Ovary (tissue), 3 donors: ENCODE data around the gene EEF1E1.

Source experiments
- EP300 ChIP-seq: sonication (generic); formaldehyde crosslinking; IDR thresholded peaks from one replicate; pipeline ENCODE4 v1.6.1; 2017; ENCODE audit warnings: antibody characterized with exemption
- TF ChIP-seq, protein P1 (sequence below), 3 donors: fragments of 450-650 bp in 2 of 3; fragments of 200-600 bp in 1 of 3; IDR thresholded peaks; one replicate each; pipeline versions ENCODE4 v1.5.1 to v1.8.0; 2016 to 2022; ENCODE audit warnings: antibody characterized with exemption in 3 of 3, mild to moderate bottlenecking in 1 of 3
- donor health status: DM: no; HTN: no; CAD: no.

- TF ChIP-seq, protein P1, sequence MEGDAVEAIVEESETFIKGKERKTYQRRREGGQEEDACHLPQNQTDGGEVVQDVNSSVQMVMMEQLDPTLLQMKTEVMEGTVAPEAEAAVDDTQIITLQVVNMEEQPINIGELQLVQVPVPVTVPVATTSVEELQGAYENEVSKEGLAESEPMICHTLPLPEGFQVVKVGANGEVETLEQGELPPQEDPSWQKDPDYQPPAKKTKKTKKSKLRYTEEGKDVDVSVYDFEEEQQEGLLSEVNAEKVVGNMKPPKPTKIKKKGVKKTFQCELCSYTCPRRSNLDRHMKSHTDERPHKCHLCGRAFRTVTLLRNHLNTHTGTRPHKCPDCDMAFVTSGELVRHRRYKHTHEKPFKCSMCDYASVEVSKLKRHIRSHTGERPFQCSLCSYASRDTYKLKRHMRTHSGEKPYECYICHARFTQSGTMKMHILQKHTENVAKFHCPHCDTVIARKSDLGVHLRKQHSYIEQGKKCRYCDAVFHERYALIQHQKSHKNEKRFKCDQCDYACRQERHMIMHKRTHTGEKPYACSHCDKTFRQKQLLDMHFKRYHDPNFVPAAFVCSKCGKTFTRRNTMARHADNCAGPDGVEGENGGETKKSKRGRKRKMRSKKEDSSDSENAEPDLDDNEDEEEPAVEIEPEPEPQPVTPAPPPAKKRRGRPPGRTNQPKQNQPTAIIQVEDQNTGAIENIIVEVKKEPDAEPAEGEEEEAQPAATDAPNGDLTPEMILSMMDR (IDR thresholded peaks at IDR 0.05): no peak
- no peak for TF ChIP-seq EP300
These were observed 14.2 kb downstream of the EEF1E1 start for GRCh38 chr6:8087870-8088754.
